ENCODE results near the gene CYP27C1.

The CYP27C1 gene

GRCh38 chr2:127191331-127192219, 28.5 kb downstream of the CYP27C1 start:
- DNase-seq (ENCODE audit: low spot score), result no peak

- no peak for DNase-seq (ENCODE audit: low spot score)
These were observed 31.3 kb downstream of the CYP27C1 start for GRCh38 chr2:127188797-127189196.

GRCh38 chr2:127187831-127188230, 32.3 kb downstream of the CYP27C1 start:
- DNase-seq (ENCODE audit: low spot score), result no peak

- no peak for DNase-seq (ENCODE audit: low spot score)
These were observed 32.9 kb downstream of the CYP27C1 start for GRCh38 chr2:127187081-127187775.

- no peak for DNase-seq (ENCODE audit: low spot score)
These were observed 34.4 kb downstream of the CYP27C1 start for GRCh38 chr2:127185705-127186104.

GRCh38 chr2:127185093-127185492, 35.0 kb downstream of the CYP27C1 start:
- DNase-seq (ENCODE audit: low spot score), result peak; percentile 18

GRCh38 chr2:127183771-127184170, 36.3 kb downstream of the CYP27C1 start:
- no peak for DNase-seq (ENCODE audit: low spot score)

GRCh38 chr2:127182626-127183458, 37.3 kb downstream of the CYP27C1 start:
- DNase-seq (ENCODE audit: low spot score), result no peak

GRCh38 chr2:127181851-127182250, 38.2 kb downstream of the CYP27C1 start:
- DNase-seq (ENCODE audit: low spot score), result no peak

- DNase-seq (ENCODE audit: low spot score), result no peak
These were observed 40.3 kb downstream of the CYP27C1 start for GRCh38 chr2:127179766-127180165.

- no peak for DNase-seq (ENCODE audit: low spot score)
These were observed 42.4 kb downstream of the CYP27C1 start for GRCh38 chr2:127177617-127178263.

GRCh38 chr2:127176371-127177311, 43.5 kb downstream of the CYP27C1 start:
- DNase-seq (ENCODE audit: low spot score), result no peak

GRCh38 chr2:127175751-127176354, 44.2 kb downstream of the CYP27C1 start:
- DNase-seq (ENCODE audit: low spot score), result no peak

GRCh38 chr2:127175041-127175721, 44.9 kb downstream of the CYP27C1 start:
- no peak for DNase-seq (ENCODE audit: low spot score)

GRCh38 chr2:127174640-127175039, 45.5 kb downstream of the CYP27C1 start:
- no peak for DNase-seq (ENCODE audit: low spot score)

GRCh38 chr2:127174136-127174535, 46.0 kb downstream of the CYP27C1 start:
- peak; percentile 34 for DNase-seq (ENCODE audit: low spot score)

- DNase-seq (ENCODE audit: low spot score), result no peak
These were observed 47.0 kb downstream of the CYP27C1 start for GRCh38 chr2:127173057-127173456.

- DNase-seq (ENCODE audit: low spot score), result no peak
These were observed 47.8 kb downstream of the CYP27C1 start for GRCh38 chr2:127172306-127172705.

GRCh38 chr2:127170452-127171197, 49.5 kb downstream of the CYP27C1 start:
- no peak for DNase-seq (ENCODE audit: low spot score)
